ENCODE measurements around the gene RAB8A.

Gene RAB8A

DNA sequence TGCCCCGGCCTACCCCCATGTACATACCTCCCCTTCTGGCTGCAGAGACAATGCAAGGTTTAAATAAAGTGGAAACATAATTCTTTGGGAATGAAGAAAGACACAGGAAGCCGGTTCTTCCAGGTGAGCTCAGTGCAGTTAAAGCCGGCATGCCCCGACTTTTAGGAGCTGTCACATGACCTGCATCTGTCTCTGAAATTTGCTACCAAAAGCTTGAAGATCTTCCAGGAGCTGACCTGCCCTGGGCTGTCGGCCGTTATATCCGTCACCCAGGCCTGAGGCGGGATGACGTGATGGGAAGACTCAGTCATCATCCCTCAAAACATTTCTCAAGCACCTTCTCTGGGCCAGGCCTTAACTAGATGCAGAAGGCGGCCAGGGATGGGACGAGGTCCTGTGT, 10.3 kb downstream of the RAB8A start:
- in situ Hi-C loops (cut with MboI; ENCODE audit: low pct_unique_long_range_greater_than_20kb, low sequenced_read_pairs, unreplicated experiment) = no loop called here
- TF ChIP-seq, protein P1, sequence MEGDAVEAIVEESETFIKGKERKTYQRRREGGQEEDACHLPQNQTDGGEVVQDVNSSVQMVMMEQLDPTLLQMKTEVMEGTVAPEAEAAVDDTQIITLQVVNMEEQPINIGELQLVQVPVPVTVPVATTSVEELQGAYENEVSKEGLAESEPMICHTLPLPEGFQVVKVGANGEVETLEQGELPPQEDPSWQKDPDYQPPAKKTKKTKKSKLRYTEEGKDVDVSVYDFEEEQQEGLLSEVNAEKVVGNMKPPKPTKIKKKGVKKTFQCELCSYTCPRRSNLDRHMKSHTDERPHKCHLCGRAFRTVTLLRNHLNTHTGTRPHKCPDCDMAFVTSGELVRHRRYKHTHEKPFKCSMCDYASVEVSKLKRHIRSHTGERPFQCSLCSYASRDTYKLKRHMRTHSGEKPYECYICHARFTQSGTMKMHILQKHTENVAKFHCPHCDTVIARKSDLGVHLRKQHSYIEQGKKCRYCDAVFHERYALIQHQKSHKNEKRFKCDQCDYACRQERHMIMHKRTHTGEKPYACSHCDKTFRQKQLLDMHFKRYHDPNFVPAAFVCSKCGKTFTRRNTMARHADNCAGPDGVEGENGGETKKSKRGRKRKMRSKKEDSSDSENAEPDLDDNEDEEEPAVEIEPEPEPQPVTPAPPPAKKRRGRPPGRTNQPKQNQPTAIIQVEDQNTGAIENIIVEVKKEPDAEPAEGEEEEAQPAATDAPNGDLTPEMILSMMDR (IDR thresholded peaks at IDR 0.05; ENCODE audit: extremely low read depth, insufficient read depth, missing control alignments) = no peak
- DNase-seq (ENCODE audit: low spot score) = no peak

DNA sequence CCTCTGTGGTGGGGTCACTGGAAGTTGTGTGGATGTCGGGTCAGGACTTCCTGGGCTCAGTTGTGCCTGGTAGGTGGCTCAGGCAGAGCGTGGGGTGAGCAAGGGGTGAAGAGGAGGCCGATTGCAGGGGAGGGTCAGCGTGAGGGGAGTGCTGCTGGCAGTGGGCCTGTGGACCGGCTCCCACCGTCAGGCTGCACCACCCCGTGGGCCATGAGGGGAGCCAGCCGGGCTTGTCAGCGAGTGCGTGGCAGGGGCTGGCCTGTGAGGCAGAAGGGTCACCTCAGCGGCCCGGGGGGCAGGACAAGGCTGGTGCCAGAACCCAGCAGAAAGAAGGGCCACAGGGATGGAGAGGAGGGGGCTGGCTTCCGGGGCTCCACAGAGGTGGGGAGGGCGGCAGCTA, 13.3 kb downstream of the RAB8A start:
- in situ Hi-C loops (cut with MboI; ENCODE audit: low pct_unique_long_range_greater_than_20kb, low sequenced_read_pairs, unreplicated experiment) = no loop called here
- DNase-seq (ENCODE audit: low spot score) = no peak
- TF ChIP-seq, protein P1 (IDR thresholded peaks at IDR 0.05; ENCODE audit: extremely low read depth, insufficient read depth, missing control alignments) = no peak

DNA sequence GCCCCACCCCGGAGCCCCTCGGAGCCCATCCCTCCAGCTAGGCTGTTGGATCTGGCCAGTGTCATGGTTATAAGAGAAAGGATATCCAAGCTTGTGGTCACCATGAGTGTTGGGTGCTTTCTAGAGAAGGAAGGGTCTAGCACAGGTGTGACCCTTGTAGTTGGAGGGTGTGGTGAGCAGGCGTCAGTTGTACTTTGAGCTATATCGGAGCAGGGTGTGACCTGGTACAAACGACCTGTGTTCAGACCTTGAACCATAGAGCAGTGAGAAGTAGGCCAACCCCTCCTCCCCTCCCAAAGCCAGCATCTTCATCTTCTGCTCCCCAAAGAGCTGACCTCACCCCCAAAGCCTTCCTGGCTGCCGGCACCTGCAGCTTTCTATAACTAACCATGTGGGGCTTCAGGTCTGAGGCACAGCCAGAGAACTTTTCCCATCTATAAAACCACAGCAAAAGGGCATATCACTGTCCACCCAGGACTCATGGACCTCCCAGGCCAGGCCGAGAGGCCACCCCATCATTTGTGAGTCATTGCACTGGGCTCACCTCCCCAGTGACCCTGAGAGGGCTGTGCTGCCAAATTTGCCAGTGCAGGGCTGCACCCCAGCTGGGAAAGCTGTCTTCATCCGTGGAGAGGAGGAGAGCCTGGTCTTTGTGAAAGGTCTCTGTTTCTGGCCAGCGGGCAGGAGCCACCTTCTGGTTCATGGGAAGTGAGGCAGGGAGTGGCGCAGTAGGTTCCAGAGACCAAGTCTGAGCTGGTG, 14.2 kb downstream of the RAB8A start:
- no peak for DNase-seq (ENCODE audit: low spot score)
- TF ChIP-seq, protein P1 (IDR thresholded peaks at IDR 0.05; ENCODE audit: extremely low read depth, insufficient read depth, missing control alignments) = no peak
- in situ Hi-C loops (cut with MboI; ENCODE audit: low pct_unique_long_range_greater_than_20kb, low sequenced_read_pairs, unreplicated experiment) = no loop called here

DNA sequence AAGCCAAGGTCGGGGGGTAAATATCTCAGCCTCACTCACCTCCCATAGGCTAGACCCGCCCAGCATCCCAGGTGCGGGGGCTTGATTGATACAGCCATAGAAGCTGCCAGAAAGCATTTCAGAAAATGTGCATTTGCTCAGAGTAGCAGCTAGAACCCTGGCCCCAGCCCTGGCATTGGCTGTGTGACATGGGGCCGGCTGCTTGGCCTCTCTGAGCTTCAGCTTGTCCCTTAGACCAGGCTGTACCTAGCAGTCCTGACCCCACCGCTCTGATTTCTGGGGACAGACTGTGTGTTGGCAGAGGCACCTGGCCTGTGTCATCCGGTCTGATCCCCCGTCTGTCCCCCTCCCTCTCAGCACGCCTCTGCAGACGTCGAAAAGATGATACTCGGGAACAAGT, 15.4 kb downstream of the RAB8A start:
- no peak for DNase-seq (ENCODE audit: low spot score)
- TF ChIP-seq, protein P1 (IDR thresholded peaks at IDR 0.05; ENCODE audit: extremely low read depth, insufficient read depth, missing control alignments) = no peak
- in situ Hi-C loops (cut with MboI; ENCODE audit: low pct_unique_long_range_greater_than_20kb, low sequenced_read_pairs, unreplicated experiment) = no loop called here

DNA sequence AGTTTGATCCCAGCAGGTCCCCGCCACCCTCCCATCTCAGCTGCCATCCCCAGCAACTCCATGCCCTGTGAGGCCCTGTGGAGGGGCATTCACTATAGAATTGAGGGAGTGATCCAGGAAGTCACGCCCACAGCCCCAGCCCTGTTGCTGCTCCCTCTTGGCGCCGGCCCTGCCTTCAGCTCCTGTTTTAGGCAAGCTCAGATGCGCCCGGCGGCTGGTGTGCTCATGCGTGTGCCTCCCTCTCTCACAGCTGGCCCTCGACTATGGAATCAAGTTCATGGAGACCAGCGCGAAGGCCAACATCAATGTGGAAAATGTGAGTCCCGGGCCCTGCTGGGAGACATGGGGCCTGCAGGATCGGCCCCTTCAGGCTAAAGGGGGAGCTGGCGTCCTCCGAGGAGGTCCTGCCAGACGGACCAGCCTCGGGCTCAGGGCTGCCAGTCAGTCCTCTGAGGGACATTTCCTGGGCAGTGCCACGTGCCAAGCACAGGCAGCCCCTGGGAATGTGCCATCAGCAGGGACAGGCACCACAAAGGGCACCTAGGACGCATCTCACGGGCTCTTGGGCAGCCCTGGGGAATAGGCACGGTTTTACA, 16.2 kb downstream of the RAB8A start:
- TF ChIP-seq, protein P1 (IDR thresholded peaks at IDR 0.05; ENCODE audit: extremely low read depth, insufficient read depth, missing control alignments) = no peak
- no peak for DNase-seq (ENCODE audit: low spot score)

DNA sequence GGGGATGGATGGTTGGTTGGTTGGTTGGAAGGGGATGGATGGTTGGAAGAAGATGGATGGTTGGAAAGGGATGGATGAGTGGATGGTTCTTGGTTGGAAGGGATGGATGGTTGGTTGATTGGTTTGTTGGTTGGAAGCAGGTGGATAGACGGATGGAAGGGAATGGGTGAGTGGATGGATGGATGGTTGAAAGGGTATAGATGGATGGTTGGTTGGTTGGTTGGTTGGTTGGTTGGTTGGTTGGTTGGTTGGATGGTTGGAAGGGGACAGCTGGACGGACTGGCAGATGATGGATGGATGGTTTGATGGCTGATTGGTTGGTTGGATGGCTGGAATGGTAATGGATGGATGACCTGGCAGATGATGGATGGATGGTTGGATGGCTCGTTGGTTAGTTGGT, 20.0 kb downstream of the RAB8A start:
- in situ Hi-C loops (cut with MboI; ENCODE audit: low pct_unique_long_range_greater_than_20kb, low sequenced_read_pairs, unreplicated experiment) = no loop called here
- TF ChIP-seq, protein P1 (IDR thresholded peaks at IDR 0.05; ENCODE audit: extremely low read depth, insufficient read depth, missing control alignments) = no peak
- DNase-seq (ENCODE audit: low spot score) = no peak

More for the DNA sequence above, 16.2 kb downstream of the RAB8A start:
- in situ Hi-C loops (cut with MboI; ENCODE audit: low pct_unique_long_range_greater_than_20kb, low sequenced_read_pairs, unreplicated experiment) = no loop called here

Data from GM13977 (cell line).